Stimulated activated CD4-positive, alpha-beta T cell treated with anti-CD3 and anti-CD28 coated beads, TNF-alpha, amount 100 ng/mL, for 1 hour (primary cell): Measurements from ENCODE around the gene KRTAP5-9.
A peak's percentile ranks its signal among the peaks of the same experiment; 100 is the strongest.
"Not testable (repeated sequence)": the region's sequence is repeated elsewhere in the genome, so short reads cannot be mapped to it uniquely, and the experiment has no call there.

Experiments
- DNase-seq, 3 donors: peaks; one replicate each; pipeline ENCODE4 v3.0.0-alpha.2; 2020; ENCODE audit warnings: low read depth in 3 of 3, low spot score in 1 of 3

Gene KRTAP5-9

GRCh38 chr11:71582969-71583368, 34.7 kb downstream of the KRTAP5-9 start:
- not testable (repeated sequence) for DNase-seq

DNA sequence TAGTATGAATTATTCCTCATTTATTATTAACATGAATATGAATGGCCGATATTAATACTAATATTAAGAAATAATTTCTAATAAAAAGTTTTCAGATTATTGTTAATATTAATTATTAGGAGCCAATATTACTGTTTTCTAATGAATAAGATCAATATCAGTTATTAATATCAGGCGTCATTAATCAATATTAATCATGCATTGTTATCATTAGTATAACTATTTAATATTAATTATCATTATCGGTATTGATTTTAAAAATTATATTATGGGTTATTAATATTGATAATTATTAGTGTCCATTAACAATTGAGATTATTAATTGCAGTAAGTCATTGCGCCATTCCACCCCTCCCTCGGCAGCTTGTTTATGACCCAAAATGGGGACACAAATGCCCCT, 37.5 kb downstream of the KRTAP5-9 start:
- DNase-seq = not testable (repeated sequence)

DNA sequence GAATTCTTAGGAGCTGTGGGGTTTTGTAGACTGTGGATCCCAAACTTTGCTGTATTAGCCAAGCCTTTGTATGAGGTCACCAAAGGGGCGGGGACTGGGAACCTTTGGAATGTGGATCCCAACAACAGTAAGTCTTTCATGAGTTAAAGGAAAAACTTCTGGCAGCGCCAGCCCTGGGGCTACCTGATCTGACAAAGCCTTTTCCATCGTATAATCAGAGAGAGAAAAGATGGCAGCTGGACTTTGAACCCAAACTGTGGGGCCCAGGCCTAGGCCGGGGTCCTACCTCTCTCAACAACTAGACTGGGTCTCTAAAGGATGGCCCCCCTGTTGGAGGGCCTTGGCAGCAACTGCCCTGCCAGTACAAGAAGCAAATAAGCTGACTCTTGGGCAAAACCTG, 40.1 kb downstream of the KRTAP5-9 start:
- DNase-seq = not testable (repeated sequence)

GRCh38 chr11:71588822-71589545, 40.8 kb downstream of the KRTAP5-9 start:
- DNase-seq = peak in 1 of 3 donors; percentile 46

DNA sequence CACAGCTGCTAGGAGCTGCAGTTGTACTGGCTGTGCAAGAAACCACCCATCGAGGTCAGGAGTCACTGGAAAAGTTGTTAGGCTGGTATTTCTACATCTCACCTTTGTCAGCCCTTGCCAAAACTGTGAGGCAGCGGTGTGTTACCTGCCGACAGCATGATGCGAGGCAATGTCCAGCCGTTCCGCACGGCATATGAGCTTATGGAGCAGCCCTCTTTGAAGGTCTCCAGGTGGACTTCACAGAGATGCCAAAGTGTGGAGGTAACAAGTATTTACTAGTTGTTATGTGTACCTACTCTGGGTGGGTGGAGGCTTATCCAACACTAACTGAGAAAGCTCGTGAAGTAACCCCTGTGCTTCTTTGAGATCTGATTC, 41.3 kb downstream of the KRTAP5-9 start:
- not testable (repeated sequence) for DNase-seq
